OCI-LY3 (cell line): ENCODE data around the gene SH2D2A.

Experiments used
- EZH2phosphoT487 ChIP-seq: fragments of 200-600 bp; shearing (Covaris generic); IDR thresholded peaks from 2 replicates; pipeline ENCODE4 v1.6.1; 2018; ENCODE audit warnings: antibody characterized with exemption, mixed run types, low read depth
- TF ChIP-seq, protein P1 (sequence below): fragments of 200-600, 300-600 bp; sonication (generic); IDR thresholded peaks from 2 replicates; pipeline ENCODE4 v1.5.1; 2014; ENCODE audit warnings: antibody characterized with exemption, low read length, low read depth

DNA sequence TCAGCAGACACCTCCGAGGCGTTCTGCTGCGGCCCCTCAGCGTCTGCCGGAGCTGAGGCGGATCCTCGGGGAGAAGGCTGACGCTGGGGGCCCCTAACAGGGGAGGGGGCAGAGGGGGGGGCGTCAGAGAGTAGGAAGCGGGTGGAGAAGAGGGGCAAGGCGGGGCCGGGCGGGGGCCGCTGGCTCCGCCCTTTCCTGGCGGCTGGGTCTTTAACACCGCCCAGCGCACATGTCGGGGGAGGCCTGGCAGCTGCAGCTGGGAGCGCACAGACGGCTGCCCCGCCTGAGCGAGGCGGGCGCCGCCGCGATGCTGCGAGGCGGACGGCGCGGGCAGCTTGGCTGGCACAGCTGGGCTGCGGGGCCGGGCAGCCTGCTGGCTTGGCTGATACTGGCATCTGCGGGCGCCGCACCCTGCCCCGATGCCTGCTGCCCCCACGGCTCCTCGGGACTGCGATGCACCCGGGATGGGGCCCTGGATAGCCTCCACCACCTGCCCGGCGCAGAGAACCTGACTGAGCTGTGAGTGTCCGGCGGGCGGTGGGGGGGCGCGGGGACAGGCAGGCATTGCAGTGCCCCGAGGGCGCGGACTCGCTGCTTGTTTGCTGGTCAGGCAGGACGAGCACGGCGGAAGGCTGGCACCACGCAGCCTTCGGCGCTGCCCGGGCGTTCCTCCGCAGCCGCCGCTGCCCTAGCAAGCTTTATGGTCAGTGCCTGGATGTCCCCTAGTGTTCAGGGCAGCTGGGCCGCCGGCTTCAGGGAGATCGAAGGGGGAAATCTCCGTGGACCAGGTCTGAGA lies 44.2 kb upstream of the SH2D2A start, which contains the start of gene NTRK1:
- TF ChIP-seq, protein P1, sequence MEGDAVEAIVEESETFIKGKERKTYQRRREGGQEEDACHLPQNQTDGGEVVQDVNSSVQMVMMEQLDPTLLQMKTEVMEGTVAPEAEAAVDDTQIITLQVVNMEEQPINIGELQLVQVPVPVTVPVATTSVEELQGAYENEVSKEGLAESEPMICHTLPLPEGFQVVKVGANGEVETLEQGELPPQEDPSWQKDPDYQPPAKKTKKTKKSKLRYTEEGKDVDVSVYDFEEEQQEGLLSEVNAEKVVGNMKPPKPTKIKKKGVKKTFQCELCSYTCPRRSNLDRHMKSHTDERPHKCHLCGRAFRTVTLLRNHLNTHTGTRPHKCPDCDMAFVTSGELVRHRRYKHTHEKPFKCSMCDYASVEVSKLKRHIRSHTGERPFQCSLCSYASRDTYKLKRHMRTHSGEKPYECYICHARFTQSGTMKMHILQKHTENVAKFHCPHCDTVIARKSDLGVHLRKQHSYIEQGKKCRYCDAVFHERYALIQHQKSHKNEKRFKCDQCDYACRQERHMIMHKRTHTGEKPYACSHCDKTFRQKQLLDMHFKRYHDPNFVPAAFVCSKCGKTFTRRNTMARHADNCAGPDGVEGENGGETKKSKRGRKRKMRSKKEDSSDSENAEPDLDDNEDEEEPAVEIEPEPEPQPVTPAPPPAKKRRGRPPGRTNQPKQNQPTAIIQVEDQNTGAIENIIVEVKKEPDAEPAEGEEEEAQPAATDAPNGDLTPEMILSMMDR: no peak
- TF ChIP-seq EZH2phosphoT487: no peak
